Measurements from ENCODE around the gene GCNT3.

GCNT3 gene, protein sequence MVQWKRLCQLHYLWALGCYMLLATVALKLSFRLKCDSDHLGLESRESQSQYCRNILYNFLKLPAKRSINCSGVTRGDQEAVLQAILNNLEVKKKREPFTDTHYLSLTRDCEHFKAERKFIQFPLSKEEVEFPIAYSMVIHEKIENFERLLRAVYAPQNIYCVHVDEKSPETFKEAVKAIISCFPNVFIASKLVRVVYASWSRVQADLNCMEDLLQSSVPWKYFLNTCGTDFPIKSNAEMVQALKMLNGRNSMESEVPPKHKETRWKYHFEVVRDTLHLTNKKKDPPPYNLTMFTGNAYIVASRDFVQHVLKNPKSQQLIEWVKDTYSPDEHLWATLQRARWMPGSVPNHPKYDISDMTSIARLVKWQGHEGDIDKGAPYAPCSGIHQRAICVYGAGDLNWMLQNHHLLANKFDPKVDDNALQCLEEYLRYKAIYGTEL

DNA sequence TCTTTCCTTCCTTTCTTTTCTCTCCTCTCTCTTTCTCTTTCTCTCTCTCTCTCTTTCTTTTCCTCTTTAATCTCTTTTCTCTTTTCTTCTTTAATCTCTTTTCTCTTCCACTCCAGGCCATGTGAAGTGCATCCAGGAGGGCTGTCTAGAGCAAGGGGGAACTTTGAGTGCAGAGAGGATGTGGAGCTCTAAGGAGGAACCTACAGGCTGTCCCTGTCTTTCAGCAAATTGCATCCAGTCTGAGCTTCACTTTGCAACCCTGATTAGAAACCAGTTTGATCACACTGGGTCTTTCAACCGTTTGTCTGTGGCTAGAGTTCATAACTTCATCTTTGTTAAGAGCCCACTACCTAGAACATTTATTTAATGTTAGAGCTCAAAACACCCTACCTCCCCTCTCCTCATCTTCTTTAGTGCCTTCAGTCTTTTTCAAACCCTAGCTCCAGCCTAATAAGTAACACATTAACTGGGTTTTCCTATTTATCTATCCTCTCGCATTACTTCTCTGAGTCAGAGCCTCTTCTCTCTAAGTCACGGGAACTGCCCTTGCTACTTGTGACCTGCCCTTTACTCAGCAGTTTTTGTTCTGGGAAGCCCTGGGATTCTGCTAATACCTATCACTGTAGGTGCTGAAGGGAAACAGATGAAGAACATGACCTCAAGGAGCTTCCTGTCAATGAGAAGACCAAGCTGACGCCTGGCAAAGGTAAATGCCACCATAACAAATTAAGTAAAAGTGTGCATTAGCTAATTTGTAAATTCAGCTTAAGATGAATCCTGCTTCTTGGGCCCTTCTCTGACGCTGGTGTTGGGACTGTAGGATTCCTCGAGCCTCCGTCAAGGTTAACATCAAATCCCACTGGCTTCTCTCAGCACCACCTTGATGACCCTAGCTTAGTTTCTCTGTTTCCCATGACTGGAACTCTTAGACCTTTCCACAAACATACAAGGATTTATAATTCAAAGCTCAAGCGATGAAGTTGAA lies at the start of gene GCNT3:
TSS of gene GCNT3 (plus strand) at position 508 of the 985 bp plus-strand sequence. CDS start 6,456 bp downstream, outside the sequence.
- no peak for DNase-seq

DNA sequence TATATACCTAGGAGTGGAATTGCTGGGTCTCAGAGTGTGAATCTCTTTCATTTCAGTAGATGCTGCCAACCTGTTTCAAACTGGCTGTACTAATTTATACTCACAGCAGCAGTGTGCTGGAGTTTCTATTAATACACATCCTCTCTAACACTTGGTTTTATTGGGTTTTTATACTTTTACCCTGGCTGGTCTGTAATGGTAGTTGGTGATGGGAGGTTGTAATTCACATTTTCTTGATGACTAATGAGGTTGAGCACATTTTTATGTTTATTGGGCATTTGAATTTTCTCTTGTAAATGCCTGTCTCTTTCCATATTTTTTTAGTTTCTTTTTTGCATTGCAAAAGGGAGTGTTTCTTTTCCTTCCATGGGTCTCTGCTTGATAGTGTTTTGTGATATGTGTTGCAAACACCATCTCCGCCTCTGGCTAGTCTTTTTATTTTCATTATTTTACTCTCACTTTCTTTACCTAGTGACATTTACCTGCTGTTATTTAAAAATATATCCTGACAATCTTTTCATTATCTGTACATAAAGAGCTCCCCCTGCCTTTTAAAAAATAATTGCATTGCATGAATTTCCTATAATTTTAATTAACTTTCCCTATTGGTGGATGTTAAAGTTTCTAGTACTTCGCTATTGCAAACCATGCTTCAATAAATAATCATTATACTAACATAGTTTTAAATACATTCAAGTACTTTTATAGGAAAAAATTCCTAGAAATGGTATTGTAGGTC lies 49.0 kb upstream of the GCNT3 start:
- DNase-seq = no peak

DNA sequence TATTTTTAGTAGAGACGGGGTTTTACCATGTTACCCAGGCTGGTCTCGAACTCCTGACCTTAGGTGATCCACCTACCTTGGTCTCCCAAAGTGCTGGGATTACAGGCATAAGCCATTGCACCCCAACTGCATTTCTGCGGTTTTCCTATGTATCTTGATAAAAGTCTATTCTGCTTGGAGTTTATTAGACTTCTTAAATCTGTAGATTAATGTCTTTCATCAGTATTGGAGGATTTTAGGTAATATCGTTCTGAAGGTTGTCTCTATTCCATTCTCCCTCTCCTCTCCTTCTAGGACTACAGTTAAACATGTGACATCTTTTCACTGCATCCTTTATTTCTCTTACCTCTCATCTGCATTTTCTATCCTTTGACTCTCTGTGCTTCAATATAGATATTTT lies 46.3 kb upstream of the GCNT3 start:
- DNase-seq = no peak

DNA sequence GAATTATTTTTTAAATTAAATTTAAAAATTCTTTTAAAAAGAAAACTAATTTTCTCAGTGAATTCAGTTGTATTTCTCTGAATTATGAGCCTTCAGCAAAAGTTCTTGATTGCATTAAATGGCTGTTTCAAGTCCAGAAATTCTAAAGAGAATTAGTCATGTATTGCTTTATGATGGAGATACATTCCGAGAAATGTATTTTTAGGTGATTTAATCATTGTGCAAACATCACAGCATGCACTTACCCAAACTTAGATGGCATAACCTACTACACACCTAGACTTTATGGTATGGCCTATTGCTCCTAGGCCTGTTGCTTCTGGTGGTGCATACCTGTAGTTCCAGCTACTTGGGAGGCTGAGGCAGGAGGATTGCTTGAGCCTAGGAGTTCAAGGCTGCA lies 44.3 kb upstream of the GCNT3 start:
- DNase-seq = no peak

DNA sequence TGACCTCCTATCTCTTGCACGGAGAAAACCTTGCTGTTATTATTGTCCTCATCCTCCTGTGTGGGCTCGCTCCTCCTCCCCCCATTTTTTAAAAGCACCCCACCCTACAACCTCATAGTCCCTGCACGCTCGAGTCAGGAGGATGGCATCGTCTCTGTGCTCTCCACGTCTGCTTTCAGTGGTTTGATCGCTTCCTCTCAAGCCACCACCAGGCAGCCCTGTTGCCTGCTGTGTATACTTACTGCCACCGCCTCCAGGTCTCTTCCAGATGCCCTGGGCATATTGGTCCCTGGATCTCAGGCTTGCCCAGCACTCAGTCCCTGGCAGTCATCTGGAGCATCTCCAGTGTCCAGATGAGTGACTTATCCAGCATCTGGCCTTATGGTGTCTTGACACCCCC lies 42.1 kb upstream of the GCNT3 start:
- DNase-seq = no peak

DNA sequence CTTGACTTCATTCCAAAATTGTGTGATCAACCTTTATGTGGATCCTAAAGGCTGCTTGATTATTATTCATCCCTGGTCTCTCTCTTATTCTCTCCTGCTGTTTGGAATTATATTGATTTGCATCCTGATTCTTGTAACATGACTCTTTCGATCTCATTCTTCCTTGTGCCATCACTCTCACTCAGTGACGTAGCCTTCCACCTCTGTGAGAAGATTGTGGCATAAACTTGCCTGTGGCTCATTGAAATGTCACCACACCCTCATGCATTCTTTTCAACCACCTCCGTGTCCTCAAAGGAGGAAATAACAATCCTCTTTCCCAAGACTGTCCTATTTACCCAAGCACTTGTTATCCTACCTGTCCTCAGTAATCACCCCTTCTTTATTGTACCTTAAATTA lies 41.3 kb upstream of the GCNT3 start:
- no peak for DNase-seq

DNA sequence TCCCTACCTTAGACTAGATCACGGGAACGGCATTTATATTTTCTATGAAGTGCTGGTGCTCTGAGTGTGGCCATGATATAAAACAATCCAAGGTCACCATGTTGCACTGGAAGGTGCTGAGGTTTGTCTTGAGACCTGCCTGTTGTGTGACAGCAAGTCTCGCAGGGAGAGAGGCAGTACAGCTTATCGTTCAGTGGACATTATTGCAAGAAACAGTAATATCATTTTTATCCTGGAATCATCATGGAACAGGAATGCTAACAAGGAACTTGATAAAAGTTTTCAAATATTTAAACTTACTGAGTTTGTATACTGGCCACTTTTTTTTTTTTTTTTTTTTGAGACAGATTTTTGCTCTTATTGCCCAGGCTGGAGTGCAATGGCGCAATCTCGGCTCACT lies 40.0 kb upstream of the GCNT3 start:
- DNase-seq = no peak

DNA sequence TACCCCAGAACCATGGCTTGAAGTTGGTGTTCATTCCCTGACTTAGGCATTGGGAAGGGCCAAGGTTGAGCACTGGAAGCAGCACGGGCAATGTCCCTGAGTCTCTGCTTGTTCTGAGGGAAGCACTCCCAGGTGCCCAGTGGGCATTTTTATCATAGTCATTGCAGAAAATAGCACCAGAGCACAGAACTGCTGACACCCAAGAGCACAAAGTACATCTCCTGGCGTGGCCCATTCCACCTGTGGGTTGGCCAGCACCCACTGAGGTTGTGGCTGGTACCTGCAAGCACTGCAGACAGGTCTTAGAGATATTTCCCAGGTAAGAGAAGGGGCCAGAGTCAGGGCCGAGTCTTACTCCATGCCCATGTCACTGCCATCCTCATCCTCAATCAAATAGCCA lies 28.5 kb upstream of the GCNT3 start:
- no peak for DNase-seq

DNA sequence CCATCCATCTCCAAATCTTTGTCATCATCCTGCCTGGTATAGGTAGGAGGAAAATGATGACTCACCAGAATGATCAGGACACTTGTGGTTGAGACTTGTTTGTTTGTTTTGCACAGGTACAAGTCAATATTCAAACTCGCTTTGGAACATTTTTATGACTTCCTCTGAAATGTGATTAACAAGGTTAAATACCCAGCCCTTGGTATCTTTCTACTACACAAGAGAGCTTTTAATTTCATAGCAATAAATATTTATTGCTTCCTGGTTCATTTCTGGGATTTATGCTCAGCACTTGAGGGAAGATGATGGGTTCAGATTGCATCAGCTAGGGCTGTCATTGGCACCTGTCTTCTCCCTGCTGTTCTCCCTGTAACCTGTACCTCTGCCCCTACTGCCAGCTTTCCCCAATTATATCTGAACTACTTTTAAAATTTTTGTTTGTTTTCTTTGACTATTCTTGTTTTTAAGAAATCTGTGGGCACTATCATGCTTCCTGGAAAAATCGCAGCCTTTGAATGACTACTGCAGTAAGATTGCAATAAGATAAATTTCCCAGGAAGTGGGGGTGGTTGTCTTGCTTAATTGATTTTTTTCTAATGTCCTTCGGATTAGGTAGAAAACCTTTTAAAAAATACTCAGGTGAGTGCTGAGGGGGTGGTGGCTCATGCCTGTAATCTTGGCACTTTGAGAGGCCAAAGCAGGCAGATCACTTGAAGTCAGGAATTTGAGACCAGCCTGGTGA lies 24.3 kb upstream of the GCNT3 start:
- no peak for DNase-seq

DNA sequence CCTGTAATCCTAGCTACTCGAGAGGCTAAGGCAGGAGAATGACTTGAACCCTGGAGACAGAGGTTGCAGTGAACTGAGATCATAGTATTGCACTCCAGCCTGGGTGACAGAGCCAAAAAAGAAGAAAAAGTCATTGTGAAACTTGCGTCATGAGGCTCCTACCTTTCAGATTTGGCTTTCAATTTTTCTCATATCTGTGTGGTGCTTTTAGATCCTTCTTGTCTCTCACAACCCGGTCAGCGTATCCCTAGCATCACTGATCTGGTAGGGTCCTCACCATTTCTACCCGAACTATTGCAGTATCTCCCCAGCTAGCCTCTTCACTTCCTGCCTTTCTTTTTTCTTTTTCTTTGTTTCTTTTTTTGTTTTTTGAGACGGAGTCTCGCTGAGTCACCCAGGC lies 21.6 kb upstream of the GCNT3 start:
- peak; percentile 14 to 24 for DNase-seq

DNA sequence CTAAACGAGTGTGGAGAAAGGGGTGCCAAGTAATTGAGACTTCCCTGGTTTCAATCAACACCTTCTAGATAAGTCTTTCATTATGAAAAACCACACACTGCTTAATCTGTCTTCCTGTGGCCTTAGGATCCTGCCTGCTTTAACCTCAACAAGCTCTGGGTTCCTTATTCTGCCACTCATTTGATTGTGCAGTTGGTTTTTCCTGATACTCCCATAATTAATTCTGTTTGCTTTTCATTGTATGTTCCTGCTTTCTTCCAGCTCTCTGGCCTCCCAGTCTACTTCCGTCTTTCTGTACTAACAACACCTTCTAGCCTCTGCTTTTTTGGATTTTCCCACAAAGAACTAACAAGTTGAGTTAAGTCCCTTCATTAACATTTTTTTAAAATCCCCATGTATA lies 20.2 kb upstream of the GCNT3 start:
- no peak for DNase-seq

DNA sequence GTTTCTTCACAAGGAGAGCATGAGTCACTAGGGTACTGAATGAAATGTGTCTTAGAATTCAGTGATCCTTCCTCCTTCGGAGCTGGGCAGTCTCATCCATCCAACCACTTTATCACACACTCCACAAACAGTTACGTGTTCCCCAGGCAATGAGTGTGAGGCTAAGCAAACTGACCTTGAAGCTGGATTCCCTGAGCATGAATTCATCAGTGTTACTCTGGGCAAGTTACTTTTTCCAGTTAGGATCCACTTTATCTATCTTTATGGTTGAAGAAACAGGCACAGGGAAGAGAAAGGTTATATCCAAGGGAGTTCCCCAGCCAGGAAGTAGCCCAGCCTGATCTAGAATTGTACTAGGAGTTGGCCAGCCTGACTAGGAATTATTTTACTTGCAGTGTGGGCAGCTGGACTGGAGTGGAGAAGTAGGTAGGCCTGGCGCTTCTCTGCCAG lies 17.1 kb upstream of the GCNT3 start:
- no peak for DNase-seq

DNA sequence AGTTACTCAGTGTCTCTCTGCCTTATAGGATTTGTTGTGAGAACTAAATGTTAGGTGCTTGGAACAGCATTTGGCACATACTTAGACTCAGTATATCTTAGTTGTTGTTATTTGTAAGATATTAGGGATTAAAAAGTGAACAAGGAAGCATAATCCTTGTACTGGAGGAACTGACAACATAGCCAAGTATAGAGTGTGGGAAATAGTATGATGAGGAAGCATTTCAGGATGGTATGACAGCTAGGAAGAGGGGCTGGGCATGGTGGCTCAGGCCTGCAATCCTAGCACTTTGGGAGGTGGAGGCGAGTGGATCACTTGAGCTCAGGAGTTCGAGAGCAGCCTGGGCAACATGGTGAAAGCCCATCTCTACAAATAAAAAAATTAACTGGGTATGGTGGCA lies 16.6 kb upstream of the GCNT3 start:
- no peak for DNase-seq

DNA sequence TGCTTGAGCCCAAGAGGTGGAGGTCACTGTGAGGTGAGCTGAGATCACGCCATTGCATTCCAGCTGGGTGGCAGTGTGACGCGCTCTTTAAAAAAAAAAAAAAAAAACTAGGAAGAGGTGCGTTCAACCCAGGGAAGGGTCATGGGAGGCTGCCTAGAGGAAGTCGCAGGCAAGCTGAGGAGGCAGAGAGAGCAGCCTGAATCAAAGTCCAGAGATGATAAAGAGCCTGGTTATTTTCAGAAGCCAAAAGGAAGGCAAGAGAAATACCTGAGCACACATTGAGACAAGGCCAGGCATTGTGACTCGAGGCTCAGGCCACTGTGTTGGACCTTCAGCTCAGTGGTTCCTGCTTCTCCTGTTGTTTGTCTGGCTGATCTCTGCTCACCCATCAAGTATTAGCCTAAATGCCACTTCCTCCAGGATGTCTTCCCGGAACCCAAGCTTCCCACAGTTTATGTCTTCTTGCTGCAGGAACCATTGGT lies 16.1 kb upstream of the GCNT3 start:
- DNase-seq = no peak

DNA sequence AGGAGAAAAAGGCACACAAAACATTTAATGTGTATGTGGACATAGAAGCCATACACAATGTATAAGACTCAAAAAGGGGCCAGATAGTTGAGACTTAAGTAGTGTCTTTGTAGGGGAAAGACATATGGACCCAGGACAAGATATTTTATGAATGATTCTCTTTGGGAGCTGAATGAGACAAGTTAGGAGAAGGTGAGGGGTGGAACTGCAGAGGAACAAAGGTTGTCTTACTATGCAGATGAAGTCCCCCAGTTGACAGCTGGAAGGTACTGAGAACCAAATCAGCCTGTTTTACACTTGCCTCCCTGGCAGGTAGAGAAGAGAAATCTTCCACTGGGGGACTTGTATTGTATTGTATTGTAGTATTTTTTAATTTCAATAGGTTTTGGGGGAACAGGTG lies 14.9 kb upstream of the GCNT3 start:
- DNase-seq = no peak

DNA sequence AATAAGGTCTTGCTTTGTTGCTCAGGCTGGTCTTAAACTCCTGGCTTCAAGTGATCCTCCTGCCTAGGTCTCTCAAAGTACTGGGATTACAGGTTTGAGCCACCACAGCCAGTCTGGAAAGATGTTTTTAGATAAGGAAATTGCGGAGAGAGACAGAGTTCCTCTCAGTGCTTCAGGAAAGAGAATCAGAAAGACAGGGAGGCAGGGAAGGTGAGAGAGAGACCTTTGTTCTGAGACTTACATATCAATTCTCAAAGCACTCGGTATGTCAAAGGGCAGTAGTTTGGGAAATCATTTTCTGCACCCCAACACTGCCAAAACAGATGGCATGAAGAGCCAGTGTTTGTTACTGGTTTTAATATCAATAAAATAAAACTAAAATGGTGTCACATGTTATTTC lies 13.1 kb upstream of the GCNT3 start:
- DNase-seq = no peak

DNA sequence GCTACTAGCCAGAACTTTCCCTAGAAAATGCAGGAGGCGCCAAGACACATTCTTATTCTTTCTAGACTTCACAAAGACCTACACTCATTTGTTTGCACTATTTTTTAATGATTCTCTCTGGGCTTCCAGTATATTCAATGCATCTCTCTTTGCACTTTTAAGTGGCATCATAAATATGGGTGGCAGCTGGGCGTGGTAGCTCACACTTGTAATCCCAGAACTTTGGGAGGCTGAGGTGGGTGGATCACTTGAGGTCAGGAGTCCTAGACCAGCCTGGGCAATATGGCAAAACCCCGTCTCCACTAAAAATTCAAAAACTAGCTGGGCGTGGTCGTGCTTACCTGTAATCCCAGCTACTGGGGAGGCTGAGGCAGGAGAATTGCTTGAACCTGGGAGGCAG lies 5.6 kb upstream of the GCNT3 start:
- no peak for DNase-seq

DNA sequence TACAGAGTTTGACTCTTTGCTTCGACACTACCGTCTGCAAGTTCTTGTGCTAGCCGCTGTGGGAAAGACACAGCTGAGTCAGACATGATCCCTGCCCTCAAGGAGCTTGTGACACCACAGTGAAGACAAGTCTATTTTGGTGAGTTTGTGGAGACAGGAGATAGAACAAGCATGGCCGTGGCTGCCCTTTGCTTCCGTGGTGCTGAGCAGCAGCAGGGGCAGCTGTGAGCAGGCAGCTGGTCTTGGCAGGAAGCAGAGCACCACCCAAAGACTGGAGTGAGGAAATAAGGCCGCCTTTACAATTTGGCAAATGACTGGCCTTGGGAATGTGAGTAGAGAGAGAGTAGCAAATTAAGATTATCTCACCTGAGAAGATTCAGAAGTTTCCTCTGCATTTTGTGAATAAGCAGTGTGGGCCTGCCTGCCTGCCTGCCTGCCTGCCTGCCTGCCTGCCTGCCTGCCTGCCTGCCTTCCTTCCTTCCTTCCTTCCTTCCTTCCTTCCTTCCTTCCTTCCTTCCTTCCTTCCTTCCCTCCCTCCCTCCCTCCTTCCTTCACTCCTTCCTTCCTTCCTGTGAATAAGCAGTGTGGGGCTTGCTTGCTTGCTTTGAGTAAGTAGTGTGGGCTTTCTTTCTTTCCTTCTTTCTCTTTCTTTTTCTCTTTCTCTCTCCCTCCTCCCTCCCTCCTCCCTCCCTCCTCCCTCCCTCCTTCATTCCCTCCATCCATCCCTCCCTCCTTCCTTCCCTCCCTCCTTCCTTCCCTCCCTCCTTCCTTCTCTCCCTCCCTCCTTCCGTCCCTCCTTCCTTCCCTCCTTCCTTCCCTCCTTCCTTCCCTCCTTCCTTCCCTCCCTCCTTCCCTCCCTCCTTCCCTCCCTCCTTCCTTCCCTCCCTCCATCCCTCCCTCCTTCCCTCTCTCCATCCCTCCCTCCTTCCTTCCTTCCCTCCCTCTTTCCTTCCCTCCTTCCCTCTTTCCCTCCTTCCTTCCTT lies 1.6 kb upstream of the GCNT3 start:
- DNase-seq = no peak

DNA sequence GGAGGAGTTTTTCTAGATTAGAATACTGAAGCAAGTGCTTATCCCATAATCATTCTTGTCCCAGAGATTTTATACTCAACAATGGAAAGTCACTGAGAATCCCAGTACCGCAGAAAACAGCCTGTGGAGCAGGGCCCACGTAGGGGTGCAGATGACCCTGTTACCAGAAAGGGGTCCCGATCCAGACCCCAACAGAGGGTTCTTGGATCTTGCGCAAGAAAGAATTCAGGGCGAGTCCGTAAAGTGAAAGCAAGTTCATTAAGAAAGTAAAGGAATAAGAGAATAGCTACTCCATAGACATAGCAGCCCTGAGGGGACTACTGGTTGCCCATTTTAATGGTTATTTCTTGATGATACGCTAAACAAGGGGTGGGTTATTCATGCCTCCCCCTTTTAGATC lies 2.6 kb downstream of the GCNT3 start:
- no peak for DNase-seq

DNA sequence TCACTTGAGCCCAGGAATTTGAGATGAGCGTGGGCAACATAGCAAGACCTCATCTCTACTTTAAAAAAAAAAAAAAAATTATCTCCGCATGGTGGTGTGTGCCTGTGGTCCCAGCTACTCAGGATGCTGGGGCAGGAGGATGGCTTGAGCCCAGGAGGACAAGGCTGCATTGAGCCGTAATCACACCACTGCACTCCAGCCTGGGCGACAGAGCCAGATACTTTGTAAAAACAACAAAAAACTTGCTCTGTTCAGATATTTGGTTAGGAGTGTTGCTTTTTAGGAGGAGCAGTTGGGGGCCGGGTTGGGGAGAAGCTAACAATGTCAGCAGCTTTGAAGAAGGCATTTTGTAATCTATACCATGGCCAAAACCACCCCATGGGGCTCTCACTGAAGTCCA lies 4.1 kb downstream of the GCNT3 start:
- no peak for DNase-seq

DNA sequence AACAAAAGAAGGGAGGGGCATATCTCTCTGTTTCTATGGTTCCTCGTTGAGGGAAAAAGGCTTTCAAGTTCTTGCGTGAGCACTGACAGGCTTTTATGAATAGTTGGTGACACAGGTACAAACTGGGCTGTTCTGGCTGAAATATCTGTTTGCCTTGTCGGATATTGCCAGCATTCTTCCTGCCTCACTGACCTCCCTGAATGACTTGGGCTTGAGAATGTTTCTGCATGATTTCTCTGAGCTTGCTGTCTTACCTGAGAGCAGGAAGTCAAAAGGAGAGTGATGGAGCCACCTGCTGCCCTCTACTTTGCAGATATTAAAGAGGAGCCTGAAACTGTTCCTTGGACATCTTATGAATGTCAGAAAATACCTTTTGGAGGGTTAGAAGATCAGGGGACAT lies 4.8 kb downstream of the GCNT3 start:
- DNase-seq = no peak

Measured in activated CD4-positive, alpha-beta T cell treated with anti-CD3 and anti-CD28 coated beads, Interleukin-2, amount 50 U/mL, for 48 hours (primary cell).